Measurements from ENCODE around the gene UBE2U.

DNA sequence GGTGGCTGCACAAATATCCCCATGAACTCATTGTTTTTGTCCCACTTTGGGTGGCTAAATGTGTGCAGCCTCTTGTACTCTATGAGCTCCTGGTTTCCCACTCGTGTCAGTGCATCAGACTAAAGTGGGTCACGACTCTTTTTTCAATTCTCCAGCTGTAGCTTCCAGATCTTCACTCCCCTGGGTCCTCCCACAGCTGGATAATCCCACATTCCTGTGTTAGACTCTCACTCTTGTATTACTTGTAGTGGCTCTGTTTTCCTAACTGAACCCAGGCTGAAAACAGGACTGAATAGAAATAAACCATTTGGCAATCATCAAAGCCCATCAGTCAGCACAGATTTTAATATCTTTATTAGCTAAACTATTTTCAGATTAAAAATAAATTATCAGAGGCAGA, 60.4 kb downstream of the UBE2U start:
- TF ChIP-seq, protein P1, sequence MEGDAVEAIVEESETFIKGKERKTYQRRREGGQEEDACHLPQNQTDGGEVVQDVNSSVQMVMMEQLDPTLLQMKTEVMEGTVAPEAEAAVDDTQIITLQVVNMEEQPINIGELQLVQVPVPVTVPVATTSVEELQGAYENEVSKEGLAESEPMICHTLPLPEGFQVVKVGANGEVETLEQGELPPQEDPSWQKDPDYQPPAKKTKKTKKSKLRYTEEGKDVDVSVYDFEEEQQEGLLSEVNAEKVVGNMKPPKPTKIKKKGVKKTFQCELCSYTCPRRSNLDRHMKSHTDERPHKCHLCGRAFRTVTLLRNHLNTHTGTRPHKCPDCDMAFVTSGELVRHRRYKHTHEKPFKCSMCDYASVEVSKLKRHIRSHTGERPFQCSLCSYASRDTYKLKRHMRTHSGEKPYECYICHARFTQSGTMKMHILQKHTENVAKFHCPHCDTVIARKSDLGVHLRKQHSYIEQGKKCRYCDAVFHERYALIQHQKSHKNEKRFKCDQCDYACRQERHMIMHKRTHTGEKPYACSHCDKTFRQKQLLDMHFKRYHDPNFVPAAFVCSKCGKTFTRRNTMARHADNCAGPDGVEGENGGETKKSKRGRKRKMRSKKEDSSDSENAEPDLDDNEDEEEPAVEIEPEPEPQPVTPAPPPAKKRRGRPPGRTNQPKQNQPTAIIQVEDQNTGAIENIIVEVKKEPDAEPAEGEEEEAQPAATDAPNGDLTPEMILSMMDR (IDR thresholded peaks at IDR 0.05; ENCODE audit: poor library complexity, severe bottlenecking) = no peak
- no peak for TF ChIP-seq EZH2 (IDR thresholded peaks at IDR 0.05; ENCODE audit: borderline replicate concordance, insufficient read depth, low read length, poor library complexity, severe bottlenecking)
- no peak for TF ChIP-seq RAD21 (conservative IDR thresholded peaks at IDR 0.05)
- TF ChIP-seq, protein P2, sequence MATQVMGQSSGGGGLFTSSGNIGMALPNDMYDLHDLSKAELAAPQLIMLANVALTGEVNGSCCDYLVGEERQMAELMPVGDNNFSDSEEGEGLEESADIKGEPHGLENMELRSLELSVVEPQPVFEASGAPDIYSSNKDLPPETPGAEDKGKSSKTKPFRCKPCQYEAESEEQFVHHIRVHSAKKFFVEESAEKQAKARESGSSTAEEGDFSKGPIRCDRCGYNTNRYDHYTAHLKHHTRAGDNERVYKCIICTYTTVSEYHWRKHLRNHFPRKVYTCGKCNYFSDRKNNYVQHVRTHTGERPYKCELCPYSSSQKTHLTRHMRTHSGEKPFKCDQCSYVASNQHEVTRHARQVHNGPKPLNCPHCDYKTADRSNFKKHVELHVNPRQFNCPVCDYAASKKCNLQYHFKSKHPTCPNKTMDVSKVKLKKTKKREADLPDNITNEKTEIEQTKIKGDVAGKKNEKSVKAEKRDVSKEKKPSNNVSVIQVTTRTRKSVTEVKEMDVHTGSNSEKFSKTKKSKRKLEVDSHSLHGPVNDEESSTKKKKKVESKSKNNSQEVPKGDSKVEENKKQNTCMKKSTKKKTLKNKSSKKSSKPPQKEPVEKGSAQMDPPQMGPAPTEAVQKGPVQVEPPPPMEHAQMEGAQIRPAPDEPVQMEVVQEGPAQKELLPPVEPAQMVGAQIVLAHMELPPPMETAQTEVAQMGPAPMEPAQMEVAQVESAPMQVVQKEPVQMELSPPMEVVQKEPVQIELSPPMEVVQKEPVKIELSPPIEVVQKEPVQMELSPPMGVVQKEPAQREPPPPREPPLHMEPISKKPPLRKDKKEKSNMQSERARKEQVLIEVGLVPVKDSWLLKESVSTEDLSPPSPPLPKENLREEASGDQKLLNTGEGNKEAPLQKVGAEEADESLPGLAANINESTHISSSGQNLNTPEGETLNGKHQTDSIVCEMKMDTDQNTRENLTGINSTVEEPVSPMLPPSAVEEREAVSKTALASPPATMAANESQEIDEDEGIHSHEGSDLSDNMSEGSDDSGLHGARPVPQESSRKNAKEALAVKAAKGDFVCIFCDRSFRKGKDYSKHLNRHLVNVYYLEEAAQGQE (IDR thresholded peaks at IDR 0.05; ENCODE audit: borderline replicate concordance) = no peak
- no peak for TF ChIP-seq POLR2AphosphoS5 (IDR thresholded peaks at IDR 0.05)
- TF ChIP-seq EP300 (conservative IDR thresholded peaks at IDR 0.05; ENCODE audit: poor library complexity, severe bottlenecking) = no peak
- TF ChIP-seq TAF1 (IDR thresholded peaks at IDR 0.05; ENCODE audit: low read depth) = no peak
- no peak for TF ChIP-seq SMC3 (conservative IDR thresholded peaks at IDR 0.05; ENCODE audit: poor library complexity)
- no peak for TF ChIP-seq MXI1 (conservative IDR thresholded peaks at IDR 0.05; ENCODE audit: poor library complexity, severe bottlenecking)
